Amygdala (tissue), 56 donors: ENCODE measurements around the gene NTN1.
A peak's percentile ranks its signal among the peaks of the same experiment; 100 is the strongest.

ENCODE experiments used
- DNase-seq, 56 donors: peaks; one replicate each; lab custom pipeline; 2025; lab: John Stamatoyannopoulos, UW

NTN1 gene

DNA sequence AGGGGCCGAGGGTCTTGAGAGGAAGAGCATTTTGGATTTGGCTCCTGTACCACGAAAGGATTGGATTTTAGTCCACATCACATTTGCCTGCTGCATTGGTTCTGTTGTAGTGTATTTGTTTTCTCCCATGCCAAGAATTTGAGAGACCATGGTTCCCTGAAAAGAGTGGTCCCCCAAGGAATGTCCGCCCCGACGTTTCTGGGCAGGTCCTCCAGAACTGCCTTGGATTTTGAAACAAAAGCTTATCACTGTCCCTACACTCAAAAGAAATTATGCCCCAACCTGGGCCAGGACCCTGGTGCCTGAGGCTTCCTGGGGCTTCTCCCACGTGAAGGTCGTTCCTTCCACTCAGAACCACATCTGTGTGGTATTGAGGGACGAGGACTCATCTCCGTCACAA lies 10.8 kb downstream of the NTN1 start:
- DNase-seq = no peak

DNA sequence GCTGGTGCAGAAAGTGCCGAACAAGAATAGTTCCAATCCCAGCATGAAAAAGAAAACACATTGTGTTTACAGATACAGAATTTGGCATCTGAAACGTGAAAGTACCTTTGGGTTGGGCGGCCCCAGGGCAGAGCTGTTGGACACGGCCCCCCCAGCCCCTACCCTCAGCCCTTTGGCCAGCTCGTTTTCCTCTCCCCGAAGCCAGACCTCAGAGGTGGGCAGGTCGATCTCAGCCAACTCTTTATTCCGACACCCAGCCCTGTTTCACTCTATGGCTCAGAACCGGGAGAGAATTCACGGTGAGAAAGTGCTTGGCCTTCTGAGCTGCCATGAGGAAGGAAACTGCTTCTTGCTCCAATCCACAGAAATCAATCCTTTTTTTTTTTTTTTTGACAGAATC lies 11.3 kb downstream of the NTN1 start:
- no peak for DNase-seq

DNA sequence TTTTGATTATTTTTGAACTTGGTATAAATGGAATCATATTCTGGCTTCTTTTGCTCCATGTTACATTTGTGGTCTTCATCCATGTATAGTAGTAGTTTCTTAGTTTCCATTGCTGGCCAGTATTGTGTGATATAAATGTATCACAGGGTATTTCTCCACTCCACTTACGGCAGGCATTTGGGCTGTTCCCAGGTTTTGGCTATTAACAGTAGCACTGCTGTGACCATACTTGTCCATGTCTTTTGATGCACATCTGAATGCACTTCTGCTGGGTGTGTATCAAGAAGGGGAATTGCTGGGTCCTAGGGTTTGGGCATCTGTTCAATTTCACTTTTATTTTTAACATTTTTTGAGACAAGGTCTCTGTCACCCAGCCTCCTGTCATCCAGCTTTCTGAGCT lies 13.9 kb downstream of the NTN1 start:
- no peak for DNase-seq

DNA sequence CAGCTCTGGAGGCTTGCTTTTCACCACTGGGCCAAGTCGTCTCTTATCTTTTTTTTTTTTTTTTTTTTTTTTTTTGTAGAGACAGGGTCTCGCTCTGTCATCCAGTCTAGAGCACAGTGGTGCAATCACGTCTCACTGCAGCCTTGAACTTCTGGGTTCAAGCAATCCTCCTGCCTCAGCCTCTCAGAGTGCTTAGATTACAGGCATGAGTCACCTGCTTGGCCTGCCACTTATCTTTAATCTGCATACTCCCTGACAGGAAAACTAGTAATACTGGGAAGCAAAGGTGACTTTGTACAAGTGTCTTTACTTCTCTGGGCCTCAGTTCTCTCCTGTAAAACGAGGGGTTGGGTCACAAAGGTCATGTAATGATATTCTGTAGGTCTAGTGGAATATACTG lies 15.0 kb downstream of the NTN1 start:
- DNase-seq = no peak

DNA sequence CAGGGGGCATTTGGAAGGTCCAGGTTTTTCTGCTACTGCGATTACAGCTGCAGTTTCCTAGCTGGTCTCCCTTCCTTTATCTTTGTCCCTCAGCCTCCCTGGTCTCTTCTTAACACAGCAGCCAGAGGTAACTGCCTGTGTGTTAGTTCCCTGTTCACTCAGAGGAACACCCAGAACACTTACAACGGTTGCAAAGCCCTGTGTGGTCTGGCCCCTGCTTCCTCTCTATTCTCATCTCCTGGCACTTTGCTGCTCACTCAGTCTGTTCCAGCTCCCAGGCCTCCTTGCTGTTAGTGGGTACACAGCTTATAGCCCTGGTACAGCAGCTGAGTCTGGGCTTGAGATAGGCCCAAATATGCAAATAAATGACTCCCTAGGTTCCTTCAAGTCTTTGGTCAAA lies 16.4 kb downstream of the NTN1 start:
- no peak for DNase-seq

DNA sequence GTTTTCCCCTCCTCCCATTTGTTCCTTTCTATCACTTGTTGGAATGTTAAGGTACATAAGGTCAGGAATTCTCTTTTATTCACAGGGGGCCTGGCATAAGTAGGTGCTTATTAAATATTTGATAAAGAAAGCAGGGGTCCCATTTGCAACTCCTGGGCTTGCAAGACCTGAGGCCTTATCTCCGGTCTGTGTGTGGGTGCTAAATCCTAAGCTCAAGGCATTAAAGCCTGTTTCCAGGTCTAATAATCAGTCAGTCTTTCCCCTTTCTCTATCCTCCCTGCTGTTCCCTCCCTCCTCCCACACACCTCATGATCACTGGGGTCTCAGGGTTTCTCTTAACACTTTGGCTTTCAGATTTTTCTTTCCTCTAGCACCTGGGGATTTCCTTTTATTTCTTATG lies 17.1 kb downstream of the NTN1 start:
- DNase-seq = no peak

DNA sequence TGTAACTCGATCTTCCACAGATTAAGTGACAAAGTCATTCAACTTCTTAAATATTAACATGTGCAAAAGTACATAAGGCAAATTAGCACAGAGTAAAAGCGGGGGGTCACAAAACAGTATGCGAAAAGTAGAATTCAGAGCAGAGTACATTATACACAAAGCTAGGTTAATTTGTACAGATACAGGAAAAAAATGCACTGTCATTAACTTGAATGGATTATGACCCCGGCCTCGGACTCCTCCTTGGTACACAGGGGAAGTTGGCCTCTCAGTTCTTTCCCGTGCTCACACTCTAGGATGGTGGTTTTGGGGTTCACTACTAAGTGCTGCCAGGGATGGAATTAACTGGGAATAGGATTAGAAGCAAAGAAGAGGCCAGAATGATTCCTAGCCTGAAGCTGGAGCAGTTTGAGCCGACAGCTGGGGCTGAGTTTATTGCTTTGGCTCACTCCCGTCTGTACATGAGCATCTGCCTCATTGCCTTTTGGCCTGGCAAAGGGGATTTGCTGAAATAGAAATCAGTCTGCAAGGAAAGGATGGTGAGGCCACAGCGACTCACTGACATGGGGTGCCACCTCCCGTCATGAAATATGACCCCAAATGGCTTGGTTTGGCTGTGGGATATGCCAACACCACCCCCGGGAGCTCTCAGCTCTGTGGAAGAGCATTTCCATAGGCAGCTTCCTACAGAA lies 23.6 kb downstream of the NTN1 start:
- no peak for DNase-seq

DNA sequence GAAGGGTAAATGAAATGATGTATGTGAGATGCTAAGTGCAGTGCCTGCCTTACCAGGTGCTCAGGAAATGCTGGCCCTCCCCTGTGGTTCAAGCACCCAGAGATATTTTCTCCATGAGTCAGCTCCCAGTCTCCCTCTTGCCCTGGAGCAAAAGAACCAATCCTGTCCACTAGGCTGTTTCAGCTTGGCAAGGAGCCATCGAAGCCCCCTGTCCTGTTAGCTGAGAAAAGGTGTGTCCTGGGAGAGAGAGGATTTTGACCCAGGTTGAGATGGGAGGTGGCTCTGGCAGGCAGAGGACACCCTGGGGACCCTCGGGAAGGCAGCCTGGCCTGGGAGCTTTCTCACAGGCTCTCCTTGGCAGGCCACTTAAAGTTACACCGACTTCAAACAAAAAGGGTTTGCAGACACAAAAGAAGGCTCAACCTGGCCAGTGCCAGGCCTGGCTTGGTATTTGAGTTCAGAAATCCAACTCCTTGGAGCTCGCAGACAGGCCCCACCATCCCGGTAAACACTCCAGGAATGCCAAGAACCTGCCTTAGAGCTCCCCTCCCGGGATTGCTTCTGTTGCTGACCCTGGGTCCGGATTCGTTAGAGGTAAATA lies 29.6 kb downstream of the NTN1 start:
- DNase-seq = peak in 2 of 56 donors; percentile 0 to 7

DNA sequence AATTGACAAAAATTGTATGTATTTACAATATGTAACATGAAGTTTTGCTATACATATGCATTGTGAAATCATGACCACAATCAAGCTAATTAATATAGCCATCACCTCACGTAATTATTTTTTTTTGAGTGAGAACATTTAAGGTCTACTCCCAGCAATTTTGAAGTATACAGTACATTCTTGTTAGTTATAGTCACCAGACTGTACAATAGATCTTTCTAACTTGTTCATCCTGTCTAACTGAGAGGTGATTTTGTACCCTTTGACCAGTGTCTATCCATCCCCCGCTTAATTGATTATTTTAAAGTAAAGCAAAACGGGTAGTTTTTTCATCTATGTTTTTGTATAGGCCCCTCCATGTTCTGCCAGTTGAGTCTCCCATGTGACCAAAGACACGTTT lies 30.3 kb downstream of the NTN1 start:
- no peak for DNase-seq

DNA sequence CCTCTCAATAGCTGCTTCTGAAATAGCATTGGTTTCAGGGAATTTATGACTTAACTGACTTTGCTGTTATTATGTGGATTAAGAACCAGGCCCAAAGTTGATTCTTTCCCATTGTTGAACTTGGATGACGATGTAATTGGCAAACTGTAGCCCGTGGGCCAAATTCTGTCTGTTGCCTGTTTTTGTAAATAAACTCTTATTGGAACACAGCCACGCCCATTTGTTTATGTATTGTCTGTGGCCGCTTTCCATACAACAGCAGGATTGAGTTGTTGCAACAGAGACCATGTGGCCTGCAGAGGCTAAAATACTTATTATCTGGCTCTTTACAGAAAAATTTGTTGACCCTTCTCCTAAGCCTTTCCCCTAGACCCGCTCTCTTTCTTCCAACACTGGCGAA lies 31.6 kb downstream of the NTN1 start:
- DNase-seq = no peak

DNA sequence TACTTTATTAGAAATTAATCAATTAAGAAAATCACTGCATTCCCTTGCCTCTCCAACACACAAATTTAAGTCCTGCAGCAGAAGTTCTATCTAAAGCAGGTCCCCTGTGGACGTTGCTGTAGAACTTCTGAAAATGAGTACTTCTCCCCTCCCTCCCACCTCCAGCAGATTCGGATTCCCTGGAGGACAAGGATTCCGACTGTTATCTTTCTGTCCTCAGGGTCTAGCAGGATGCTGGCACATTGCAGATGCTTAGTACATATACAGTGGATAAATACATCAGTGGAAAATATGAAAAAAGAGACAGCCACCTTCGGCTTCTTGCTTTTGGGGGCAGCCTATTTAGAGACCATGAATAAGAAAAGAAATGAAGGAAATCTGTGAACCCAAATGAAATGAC lies 32.1 kb downstream of the NTN1 start:
- DNase-seq = no peak

DNA sequence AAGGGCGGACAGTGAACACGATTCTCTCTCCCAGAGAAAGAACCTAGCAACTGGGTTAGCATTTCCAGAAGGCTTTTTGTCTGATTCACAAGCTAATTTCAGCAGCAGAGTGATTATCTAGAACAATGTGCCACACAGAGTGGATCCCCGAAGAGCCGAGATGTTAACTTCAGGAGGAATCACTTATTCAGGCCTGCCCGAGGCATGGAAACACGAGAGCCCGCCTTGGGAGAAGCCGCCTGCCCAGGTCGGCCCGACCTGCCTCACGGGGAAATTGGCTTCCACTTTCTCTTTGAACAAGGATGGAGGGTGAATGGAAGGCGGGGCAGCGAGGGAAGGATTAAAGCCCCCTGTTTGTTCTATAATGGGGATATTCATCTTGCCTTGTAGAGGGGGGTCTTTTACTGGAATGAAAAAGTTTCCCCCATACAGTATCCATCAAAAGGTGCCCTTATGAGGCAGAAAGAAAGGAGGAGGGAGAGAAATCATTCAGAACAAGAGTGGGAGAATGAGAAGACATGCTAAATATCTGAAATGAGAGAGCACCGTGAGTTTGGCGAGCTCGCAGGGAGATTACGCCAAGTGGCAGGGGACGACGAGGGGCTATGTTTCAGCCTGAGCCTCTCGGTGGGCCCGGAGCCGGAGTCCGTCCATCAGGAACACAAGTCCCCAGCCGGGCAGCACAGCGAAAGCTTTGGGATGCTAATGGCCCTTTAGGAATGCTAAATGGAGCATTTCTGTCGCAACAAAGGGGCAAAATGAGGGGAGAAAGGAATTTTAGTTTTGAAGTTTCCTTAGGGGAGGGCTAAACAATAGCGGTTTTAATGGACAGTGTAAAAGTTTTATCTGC lies 33.0 kb downstream of the NTN1 start:
- no peak for DNase-seq

DNA sequence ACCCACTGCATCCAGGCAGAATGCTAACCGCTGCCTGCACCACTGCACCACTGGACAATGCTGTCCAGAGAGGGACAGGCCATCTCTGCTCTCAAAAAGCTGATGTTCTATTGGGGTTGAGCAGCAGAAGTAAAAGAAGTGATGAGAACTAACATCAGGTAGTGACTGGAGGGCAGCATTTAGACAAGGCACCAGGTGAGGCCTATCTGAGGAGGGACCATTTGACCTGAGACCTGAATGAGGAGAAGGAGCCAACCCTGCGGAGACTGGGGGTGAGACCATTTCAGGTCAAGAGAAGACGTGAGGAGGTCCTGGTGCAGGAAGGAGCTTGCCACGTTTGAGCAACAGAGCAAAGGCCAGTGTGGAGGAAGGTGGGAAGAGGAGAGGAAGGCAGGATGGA lies 34.0 kb downstream of the NTN1 start:
- DNase-seq = no peak

DNA sequence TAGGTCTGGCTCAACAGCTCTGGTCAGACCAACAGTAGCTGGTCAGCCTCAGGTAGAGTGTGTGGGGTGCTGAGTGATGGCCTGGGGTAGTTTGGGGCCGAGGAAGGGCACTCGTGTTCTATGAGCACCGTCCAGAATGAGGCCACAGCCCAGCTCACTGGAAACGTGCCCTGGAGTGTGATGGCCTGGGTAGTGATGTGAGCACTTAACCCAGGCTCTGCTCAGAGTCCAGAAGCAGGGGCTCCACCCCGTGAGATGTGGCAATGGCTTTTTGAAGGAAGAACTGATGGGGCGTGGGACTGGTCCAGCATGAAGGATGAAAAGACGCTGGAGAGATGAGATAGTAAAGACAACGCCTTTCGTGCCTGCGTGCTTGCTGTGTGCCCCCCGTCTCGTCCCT lies 35.3 kb downstream of the NTN1 start:
- DNase-seq = no peak

DNA sequence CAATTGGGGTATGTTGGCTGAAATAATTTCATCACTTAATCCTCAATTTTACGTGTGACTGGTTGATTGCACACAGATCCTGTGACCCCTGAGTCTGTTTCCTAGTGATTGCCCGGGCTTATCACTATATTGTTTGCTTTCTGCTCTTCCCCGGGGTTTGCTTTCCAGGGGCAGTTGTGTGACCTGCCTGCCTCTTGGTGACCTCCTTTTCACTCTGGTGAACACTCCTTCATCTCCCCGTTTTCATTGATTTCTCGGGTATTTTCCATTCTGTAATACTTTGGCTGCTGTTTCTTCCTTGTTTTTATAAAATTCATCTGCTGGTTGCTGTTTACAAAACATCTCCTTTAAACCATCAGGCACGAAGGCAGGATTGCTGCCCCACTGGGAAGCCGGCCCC lies 36.0 kb downstream of the NTN1 start:
- DNase-seq = no peak

DNA sequence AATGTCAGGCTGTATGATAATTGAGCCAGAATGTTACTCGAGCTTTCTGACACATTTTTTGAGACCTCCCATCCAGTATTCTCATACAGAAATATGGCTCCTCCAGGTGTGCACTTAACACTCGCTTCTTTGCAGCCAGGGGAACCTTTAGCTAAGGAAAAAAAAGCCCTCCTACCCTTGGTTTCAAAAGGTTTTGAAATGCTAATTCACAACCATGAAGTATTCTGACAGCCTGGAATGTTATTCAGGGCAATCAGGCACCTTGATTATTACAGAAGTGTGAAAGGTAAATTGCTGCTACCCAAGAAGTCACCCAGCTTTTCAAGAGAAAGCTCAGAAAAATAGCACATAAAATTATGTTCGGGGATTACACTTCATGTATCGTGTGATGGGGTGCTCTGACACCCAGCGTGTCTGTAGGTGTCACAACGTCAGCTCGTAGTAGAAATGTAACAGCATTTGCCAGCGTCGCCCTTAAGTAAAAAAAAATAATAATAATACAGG lies 41.1 kb downstream of the NTN1 start:
- DNase-seq = no peak

DNA sequence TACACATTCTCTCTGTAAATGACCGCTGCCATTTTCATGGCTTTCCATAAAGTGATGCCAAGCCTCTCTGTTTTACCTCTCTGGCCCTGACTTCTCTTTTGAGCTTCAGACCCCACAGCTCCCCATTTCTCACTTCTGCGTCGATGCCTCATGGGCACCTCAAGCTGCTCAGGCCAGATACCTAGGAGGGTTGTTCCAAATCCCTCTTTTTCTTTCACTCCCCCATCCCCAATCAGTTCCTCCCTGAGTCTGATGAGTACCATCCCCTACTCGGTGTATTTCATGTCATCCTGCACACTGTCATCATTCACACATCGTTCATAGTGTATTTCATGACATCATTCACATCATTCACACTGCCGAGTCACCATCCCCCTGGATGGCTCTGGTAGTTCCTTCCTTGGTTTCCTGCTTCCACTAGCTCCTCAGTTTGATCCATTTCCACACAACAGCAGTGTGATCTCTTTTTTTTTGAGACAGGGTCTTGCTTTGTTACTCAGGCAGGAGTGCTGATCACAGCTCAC lies 43.1 kb downstream of the NTN1 start:
- DNase-seq = no peak

DNA sequence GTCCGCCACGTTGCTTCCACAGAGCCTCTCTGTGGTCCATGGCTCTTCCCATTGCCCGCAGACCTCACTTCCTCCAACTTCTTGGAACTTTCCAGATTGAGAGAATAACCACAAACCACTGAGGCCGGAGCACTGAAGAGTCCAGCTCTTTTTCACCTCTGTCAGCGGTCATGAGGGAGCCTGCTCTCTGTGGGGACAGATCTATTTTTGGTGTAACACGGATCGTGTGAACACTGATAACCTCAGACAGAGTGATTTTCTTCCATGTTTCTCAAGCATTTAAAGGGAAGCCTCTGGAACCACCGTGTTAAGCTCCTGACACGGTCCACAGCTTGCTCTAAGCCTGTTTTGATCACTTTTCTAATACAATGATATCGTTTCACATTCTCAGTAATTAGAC lies 49.7 kb downstream of the NTN1 start:
- DNase-seq = no peak

DNA sequence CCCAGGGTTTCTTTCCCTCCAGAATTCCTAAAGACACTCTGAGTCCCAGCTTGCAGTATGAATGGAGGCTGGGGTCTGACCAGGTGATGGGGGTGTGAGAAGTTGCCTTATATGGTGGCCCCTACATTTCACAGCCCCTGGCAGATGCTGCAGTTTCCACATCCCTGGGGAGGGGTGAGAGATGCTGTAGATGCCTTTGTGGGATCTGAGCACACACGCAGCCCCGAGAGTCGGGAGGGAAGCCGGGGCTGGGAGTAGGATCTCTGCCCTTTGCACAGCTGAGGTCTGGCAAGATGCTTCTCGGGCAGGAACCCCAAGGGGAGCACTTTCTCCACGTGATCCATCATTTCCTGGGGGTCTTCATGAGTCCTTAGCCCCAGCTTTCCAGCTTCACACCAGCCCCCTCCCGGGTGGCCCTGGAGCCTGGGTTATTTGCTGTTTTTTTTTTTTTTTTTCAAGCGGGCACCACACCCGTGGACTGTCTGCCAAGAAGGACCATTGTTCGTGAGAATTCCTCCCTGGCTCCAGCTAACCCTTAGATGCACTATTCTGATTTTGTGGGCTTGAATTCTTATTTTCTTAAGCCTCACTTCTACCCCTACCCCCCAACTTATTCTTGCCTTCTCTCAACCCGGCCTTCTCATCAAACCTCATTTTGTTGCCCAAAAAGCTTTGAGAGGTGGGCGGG lies 50.6 kb downstream of the NTN1 start:
- no peak for DNase-seq

DNA sequence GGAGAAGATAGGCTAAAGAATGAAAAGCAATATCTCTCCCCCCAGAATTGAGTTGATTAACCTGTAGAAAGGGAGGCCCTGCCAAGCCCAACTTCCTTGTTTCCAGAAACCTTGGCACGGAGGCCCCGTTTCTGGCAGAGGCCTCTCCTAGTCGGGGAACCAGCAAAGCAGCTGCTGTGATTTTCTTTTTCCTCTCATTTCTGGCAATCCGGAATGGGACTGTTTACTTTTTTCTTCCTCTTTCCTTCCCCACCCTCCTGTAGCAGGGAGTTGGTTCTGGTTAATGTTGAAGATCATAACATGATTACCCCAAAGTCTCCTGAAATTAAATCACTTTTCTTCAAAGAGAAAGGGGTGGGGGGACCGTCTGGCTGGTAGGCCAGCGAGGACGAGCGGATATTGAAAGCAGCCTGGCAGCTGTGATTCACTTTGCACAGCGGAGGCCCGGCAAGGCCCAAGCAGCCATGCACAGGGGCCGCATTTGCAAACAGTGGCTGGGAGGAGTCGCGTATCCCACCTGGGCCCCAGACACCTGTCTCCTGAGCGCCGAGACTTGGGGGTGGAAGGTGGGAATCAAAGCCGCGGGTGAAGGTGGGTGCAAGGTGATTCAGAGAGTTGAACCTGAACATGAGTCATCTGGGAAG lies 51.5 kb downstream of the NTN1 start:
- peak in 7 of 56 donors; percentile 0 to 11 (median 4) for DNase-seq
